ENCODE measurements around the gene PIEZO2.

Gene PIEZO2

GRCh38 chr18:11112286-11112685, 37.1 kb downstream of the PIEZO2 start:
- no peak for DNase-seq

- no peak for DNase-seq
These were observed 38.9 kb downstream of the PIEZO2 start for GRCh38 chr18:11110509-11110908.

GRCh38 chr18:11108947-11109346, 40.4 kb downstream of the PIEZO2 start:
- no peak for DNase-seq

- DNase-seq, result no peak
These were observed 42.5 kb downstream of the PIEZO2 start for GRCh38 chr18:11106894-11107293.

- DNase-seq, result no peak
These were observed 43.9 kb downstream of the PIEZO2 start for GRCh38 chr18:11105463-11105862.

- DNase-seq, result no peak
These were observed 45.1 kb downstream of the PIEZO2 start for GRCh38 chr18:11104307-11104706.

- no peak for DNase-seq
These were observed 52.3 kb downstream of the PIEZO2 start for GRCh38 chr18:11096839-11097750.

GRCh38 chr18:11096411-11096810, 53.0 kb downstream of the PIEZO2 start:
- no peak for DNase-seq

- no peak for DNase-seq
These were observed 53.6 kb downstream of the PIEZO2 start for GRCh38 chr18:11095674-11096293.

GRCh38 chr18:11095211-11095610, 54.2 kb downstream of the PIEZO2 start:
- DNase-seq, result no peak

GRCh38 chr18:11091746-11092145, 57.6 kb downstream of the PIEZO2 start:
- no peak for DNase-seq

GRCh38 chr18:11089931-11090715, 59.2 kb downstream of the PIEZO2 start:
- no peak for DNase-seq

GRCh38 chr18:11081009-11081532, 68.3 kb downstream of the PIEZO2 start:
- DNase-seq, result no peak

- no peak for DNase-seq
These were observed 70.9 kb downstream of the PIEZO2 start for GRCh38 chr18:11078491-11078890.

- DNase-seq, result no peak
These were observed 71.7 kb downstream of the PIEZO2 start for GRCh38 chr18:11077548-11078187.

GRCh38 chr18:11074889-11075288, 74.5 kb downstream of the PIEZO2 start:
- DNase-seq, result no peak

- DNase-seq, result no peak
These were observed 75.4 kb downstream of the PIEZO2 start for GRCh38 chr18:11073971-11074370.

GRCh38 chr18:11072632-11073031, 76.7 kb downstream of the PIEZO2 start:
- DNase-seq, result no peak

- no peak for DNase-seq
These were observed 78.1 kb downstream of the PIEZO2 start for GRCh38 chr18:11071300-11071699.

- DNase-seq, result no peak
These were observed 78.8 kb downstream of the PIEZO2 start for GRCh38 chr18:11070593-11070992.

- DNase-seq, result no peak
These were observed 83.3 kb downstream of the PIEZO2 start for GRCh38 chr18:11066038-11066437.

- DNase-seq, result no peak
These were observed 84.5 kb downstream of the PIEZO2 start for GRCh38 chr18:11064727-11065460.

Measured in 8988T (cell line).